Gastroesophageal sphincter (tissue), 3 donors: Measurements from ENCODE around the gene PRSS22.

Experiments used
- CTCF ChIP-seq, 4 experiments: fragments of 200-600 bp in 2 of 4; fragments of 450-650 bp in 2 of 4; sonication (generic) in 1 of 4; IDR thresholded peaks; one replicate each; pipeline ENCODE4 v1.5.1; 2017 to 2019; ENCODE audit warnings: antibody characterized with exemption in 4 of 4, mild to moderate bottlenecking in 2 of 4, moderate library complexity in 2 of 4
- POLR2A ChIP-seq, 2 donors: fragments of 450-650 bp; IDR thresholded peaks; one replicate each; pipeline ENCODE4 v1.6.1; 2017; ENCODE audit warnings: antibody characterized with exemption in 2 of 2, mild to moderate bottlenecking in 2 of 2, moderate library complexity in 1 of 2

- TF ChIP-seq CTCF (IDR thresholded peaks at IDR 0.05) (no peak), POLR2A (IDR thresholded peaks at IDR 0.05) (no peak)
Measured at GRCh38 chr16:2811703-2812471, 46.1 kb downstream of the PRSS22 start.
